ENCODE results near the gene TST.

TST gene

GRCh38 chr22:37019309-37020191 lies at the start of gene TST, which contains the start of gene MPST:
Gene TST, minus strand, starts transcription at chr22:37019447. Its CDS starts 715 bp downstream, at chr22:37018732.
Gene MPST, plus strand, starts transcription at chr22:37019742. Its CDS starts 95 bp downstream, at chr22:37019837.
- peak in 1 of 6 experiments; percentile 17 for DNase-seq

DNA sequence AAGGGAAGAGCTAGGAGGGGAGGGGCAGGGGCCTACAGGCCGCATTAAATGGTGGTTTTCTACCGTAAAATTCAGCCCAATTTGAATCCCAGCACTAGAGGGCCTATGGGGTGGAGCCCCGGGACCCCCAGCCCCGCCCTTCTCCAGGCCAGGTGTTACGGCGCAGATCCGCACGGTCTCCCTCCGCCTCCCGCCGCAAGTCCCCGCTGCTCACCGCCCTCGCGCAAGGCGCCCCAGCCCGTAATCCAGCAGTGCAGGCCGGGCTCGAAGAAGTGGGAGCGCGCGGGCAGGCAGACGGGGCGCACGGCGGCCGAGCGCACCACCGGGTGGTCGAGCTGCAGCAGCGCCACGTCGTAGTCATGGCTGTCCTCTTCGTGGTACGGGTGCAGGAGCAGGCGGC lies 49.6 kb upstream of the TST start:
- no peak for DNase-seq

GRCh38 chr22:37067428-37067827 lies 48.2 kb upstream of the TST start:
- no peak for DNase-seq

GRCh38 chr22:37065961-37066360 lies 46.7 kb upstream of the TST start:
- no peak for DNase-seq

- DNase-seq = no peak
Observed at GRCh38 chr22:37065180-37065579, 45.9 kb upstream of the TST start.

DNA sequence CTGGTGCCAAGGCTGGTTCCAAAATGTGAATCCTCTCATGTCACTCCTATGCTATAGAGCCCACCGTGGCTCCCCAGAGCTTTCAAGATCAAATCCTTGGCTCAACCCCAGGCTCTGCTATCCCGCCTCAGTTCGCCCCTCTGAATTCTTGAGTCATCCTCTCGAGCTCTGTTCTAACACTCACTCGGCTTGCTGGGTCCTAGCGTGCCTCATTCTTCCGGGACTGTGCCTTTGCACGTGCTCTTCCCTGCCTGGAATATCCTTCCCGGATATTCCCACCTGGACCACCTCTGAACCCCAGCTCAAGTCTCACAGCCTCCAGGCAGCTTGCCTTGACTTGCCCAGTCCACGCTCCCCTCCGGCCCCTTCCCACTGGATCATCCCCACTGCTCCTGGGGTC lies 45.3 kb upstream of the TST start:
- DNase-seq = no peak

GRCh38 chr22:37063431-37064420 lies 44.5 kb upstream of the TST start:
- DNase-seq = peak in 2 of 6 experiments; percentile 7 to 34

GRCh38 chr22:37062702-37063381 lies 43.6 kb upstream of the TST start:
- DNase-seq = no peak

DNA sequence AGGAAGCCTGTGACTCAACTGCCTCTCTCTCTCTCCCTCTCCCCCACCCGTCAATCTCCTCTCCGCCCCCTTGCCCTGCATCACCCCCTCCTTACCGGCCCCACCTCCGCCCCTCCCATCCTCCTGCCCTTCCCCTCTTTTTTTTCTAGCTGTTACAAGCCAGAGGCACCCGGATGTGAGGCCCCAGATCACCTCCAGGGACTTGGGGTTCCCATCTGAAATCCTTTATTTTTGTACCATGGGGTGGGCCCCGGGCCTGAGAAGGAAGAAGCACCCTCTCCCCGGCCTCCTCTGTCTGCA lies 43.1 kb upstream of the TST start:
- no peak for DNase-seq

- no peak for DNase-seq
Observed at GRCh38 chr22:37061611-37062375, 42.5 kb upstream of the TST start.

DNA sequence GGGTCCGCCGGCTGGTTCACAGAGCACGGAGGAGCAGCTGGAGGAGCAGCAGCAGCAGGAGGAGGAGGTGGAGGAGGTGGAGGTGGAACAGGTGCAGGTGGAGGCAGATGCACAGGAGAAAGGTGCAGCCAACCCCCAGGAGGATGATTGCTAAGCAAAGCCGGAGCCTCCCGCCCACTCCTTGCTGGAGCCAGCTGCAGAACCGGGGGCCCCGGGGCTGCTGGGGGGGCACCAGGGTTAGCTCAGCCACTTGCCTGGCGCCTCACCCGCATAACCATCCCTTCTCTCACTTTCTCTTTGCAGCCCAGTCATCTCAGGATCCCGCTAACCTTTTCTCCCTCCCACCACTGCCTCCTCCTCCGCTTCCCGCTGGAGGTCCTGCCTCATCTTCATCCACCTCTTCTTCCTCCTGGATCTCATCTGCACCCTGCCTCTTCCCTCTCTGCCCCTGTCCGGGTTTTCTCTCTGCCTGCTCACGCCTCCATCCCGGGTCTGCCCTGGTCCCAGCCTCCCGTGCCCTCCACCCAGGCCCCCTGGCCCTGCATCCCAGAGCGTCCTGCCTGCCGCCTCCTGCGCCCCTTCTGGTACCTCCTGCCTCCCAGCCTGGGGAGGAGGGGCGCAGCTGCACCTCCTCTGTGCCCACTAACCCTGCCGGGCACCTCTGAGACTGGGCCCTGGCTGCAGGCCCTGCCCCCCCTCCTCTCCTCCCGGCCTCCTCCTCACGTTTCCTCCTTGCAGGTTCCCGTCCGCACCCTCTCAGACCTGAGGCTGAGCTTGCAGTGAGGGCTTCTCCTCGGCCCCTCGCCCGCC lies 41.8 kb upstream of the TST start:
- no peak for DNase-seq

GRCh38 chr22:37059876-37060449 lies 40.7 kb upstream of the TST start:
- DNase-seq = no peak

GRCh38 chr22:37058917-37059701 lies 39.9 kb upstream of the TST start:
- DNase-seq = no peak

GRCh38 chr22:37057796-37058510 lies 38.7 kb upstream of the TST start:
- DNase-seq = no peak

DNA sequence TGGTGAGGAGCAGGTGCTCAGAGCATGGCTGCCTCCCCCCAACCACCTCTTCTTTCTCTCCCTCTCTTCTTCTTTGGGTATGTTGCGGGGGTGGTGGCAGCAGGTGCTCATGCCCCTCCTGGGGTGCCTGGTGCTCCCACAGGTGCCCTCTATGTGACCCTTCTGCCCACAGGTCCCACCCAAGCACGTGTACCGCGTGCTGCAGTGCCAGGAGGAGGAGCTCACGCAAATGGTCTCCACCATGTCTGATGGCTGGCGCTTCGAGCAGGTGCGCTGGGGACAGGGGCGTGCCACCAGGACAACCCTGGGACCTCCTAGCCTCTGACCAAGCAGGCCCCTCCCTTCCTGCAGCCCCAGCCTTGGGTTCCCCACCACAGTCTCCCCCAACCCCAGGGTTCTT lies 38.0 kb upstream of the TST start:
- DNase-seq = no peak

DNA sequence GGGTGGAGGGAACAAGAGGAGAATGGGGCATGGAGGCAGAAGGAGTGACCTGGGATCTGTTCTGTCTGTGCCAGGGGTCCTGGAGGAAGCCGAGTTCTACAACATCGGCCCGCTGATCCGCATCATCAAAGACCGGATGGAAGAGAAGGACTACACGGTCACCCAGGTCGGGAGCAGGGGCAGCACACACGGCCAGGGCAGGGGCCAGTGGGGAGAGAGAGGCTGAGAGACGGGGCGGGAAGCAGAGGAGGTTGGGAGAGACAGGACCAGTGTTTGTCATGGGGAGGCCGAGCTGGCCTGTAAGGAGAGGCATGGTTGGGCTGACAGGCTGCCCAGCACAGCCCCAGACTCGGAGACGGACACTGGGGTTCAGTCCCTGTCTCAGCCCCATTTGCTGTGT lies 37.0 kb upstream of the TST start:
- no peak for DNase-seq

DNA sequence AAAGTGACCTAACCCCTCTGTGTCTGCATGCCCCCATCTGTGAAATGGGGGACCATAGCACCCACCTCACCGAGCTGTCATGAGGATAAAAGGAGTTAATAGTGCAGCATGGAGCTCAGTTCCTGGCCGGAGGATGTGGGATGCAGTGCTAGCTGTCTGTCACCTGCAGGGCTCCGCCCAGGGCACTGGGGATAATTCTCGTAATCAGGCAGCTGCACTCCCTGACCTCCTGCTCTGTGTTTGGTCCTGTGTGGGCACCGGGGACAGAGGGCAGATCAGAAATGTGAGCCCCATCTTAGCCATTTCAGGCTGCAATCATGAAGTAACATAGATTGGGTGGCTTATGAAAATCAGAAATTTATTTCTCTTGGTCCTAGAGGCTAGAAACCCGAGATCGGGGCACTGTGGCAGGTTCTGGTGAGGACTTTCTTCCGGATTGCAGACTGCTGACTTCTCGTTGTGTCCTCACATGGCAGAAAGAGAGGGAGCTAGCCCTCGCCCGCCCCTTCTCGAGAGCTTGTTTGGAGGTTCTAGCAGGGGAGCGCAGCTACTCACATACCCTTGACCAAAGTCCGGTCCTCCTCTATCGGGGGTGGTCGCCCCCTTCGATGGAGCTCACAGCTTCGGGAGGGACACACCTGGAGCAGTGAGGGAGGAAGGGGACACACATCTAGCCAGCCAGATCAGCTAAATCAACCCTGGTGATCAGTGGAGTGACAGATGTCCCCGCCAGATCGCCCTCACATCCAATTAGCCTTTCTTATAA lies 35.5 kb upstream of the TST start:
- no peak for DNase-seq

- no peak for DNase-seq
Observed at GRCh38 chr22:37054056-37054395, 34.8 kb upstream of the TST start.

Data from stimulated activated naive CD4-positive, alpha-beta T cell (primary cell).